H1 (cell line): ENCODE data around the gene ADARB2. TPM values are rescaled to one million over a fixed set of nuclear protein-coding genes. Genes with fewer than 3 reads are reported as not detected.

Experiments used
- CTCF ChIA-PET: fragments of 300-600 bp; sonication (Branson Sonifier 250); formaldehyde crosslinking; loops from one replicate; lab custom pipeline; 2021; ENCODE audit not compliant: partially characterized antibody; lab: Charles Lee
- POLR2A ChIA-PET: fragments of 300-600 bp; sonication (Branson Sonifier 250); formaldehyde crosslinking; loops from one replicate; lab custom pipeline; 2021; ENCODE audit warnings: inconsistent platforms; ENCODE audit not compliant: partially characterized antibody; lab: Charles Lee
- DNase-seq, 2 experiments: peaks; one replicate each; pipeline versions ENCODE4 v3.0.0 to v3.0.0-alpha.2; 2010 to 2022; ENCODE audit warnings: low spot score in 2 of 2, low read depth in 1 of 2, mixed read lengths in 1 of 2
- FAIRE-seq: peaks from 2 replicates; lab custom pipeline; 2011; peaks lifted over from hg19 to GRCh38; lab: Jason Lieb, UNC
- H2AFZ ChIP-seq: 2 replicates; pipeline ENCODE4 v1.8.1; 2012; ENCODE audit warnings: low read length, inconsistent platforms
- H2AK5ac ChIP-seq: 2 replicates; pipeline ENCODE4 v1.6.1; 2013; ENCODE audit warnings: low read depth, low read length
- H2BK120ac ChIP-seq: replicated peaks from 2 replicates; pipeline ENCODE3; 2013; ENCODE audit warnings: low read depth, low read length, inconsistent platforms
- H2BK12ac ChIP-seq: 2 replicates; pipeline ENCODE4 v1.6.1; 2013; ENCODE audit warnings: low read depth, low read length
- H2BK15ac ChIP-seq: 2 replicates; pipeline ENCODE4 v1.6.1; 2013; ENCODE audit warnings: low read length
- H2BK20ac ChIP-seq: 2 replicates; pipeline ENCODE4 v1.6.1; 2013; ENCODE audit warnings: low read length
- H2BK5ac ChIP-seq: 2 replicates; pipeline ENCODE4 v1.6.1; 2013; ENCODE audit warnings: low read depth, low read length
- H3K14ac ChIP-seq: 2 replicates; pipeline ENCODE4 v1.6.1; 2013; ENCODE audit warnings: inconsistent platforms; ENCODE audit not compliant: insufficient read length
- H3K18ac ChIP-seq: 2 replicates; pipeline ENCODE4 v1.6.1; 2013; ENCODE audit warnings: low read length; ENCODE audit errors: extremely low read depth
- H3K23ac ChIP-seq: 2 replicates; pipeline ENCODE4 v1.6.1; 2013; ENCODE audit warnings: inconsistent platforms; ENCODE audit not compliant: insufficient read length
- H3K23me2 ChIP-seq: 2 replicates; pipeline ENCODE4 v1.6.1; 2013; ENCODE audit warnings: low read depth, low read length
- H3K27ac ChIP-seq: 2 replicates; pipeline ENCODE4 v1.6.1; 2011; ENCODE audit warnings: low read depth, low read length, inconsistent platforms
- H3K27me3 ChIP-seq, 4 experiments: replicated peaks in 1 of 4; 1 replicate in 1 of 4; 2 replicates in 3 of 4; pipeline versions ENCODE4 v1.6.1 to v1.8.1; 2011 to 2013; ENCODE audit warnings: low read length in 3 of 4, mild to moderate bottlenecking in 3 of 4, inconsistent platforms in 2 of 4, mixed read lengths in 2 of 4, moderate library complexity in 1 of 4; ENCODE audit not compliant: control insufficient read depth in 3 of 4, insufficient read depth in 3 of 4; ENCODE audit errors: extremely low read depth in 1 of 4
- H3K36me3 ChIP-seq, 4 experiments: 2 replicates each; pipeline versions ENCODE4 v1.6.1 to v1.8.1; 2011 to 2013; ENCODE audit warnings: mild to moderate bottlenecking in 4 of 4, low read length in 3 of 4, moderate library complexity in 2 of 4, control low read depth in 1 of 4, inconsistent platforms in 1 of 4; ENCODE audit not compliant: insufficient read depth in 4 of 4, control insufficient read depth in 2 of 4
- H3K4ac ChIP-seq: replicated peaks from 2 replicates; pipeline ENCODE3; 2013; ENCODE audit warnings: low read length, low read depth, mixed read lengths, inconsistent platforms; ENCODE audit not compliant: insufficient read length
- H3K4me1 ChIP-seq, 4 experiments: replicated peaks in 1 of 4; 1 replicate in 1 of 4; 2 replicates in 3 of 4; pipeline versions ENCODE4 v1.6.1 to v1.8.1; 2011 to 2013; ENCODE audit warnings: low read length in 3 of 4, inconsistent platforms in 2 of 4, mixed read lengths in 1 of 4; ENCODE audit not compliant: insufficient read depth in 4 of 4, control insufficient read depth in 3 of 4
- H3K4me2 ChIP-seq, 2 experiments: 2 replicates each; pipeline versions ENCODE4 v1.6.1 to v1.8.1; 2011 to 2013; ENCODE audit warnings: low read depth in 2 of 2, low read length in 2 of 2, control low read depth in 1 of 2, inconsistent platforms in 1 of 2, mild to moderate bottlenecking in 1 of 2; ENCODE audit not compliant: insufficient read depth in 1 of 2
- H3K4me3 ChIP-seq, 4 experiments: fragments of 200-600, 300-600 bp in 1 of 4; sonication (generic), shearing (Covaris generic), sonication (Bioruptor Twin) in 1 of 4; 2 replicates each; pipeline versions ENCODE4 v1.5.1 to v1.8.1; 2011 to 2016; ENCODE audit warnings: low read length in 4 of 4, low read depth in 3 of 4, control low read depth in 2 of 4, inconsistent platforms in 2 of 4, mild to moderate bottlenecking in 2 of 4, mixed read lengths in 1 of 4, moderate library complexity in 1 of 4; ENCODE audit not compliant: insufficient read depth in 2 of 4; ENCODE audit errors: extremely low read depth in 1 of 4
- H3K56ac ChIP-seq: replicated peaks from 2 replicates; pipeline ENCODE3; 2013; ENCODE audit warnings: low read depth, mild to moderate bottlenecking, mixed read lengths, low read length, inconsistent platforms; ENCODE audit not compliant: insufficient read length
- H3K79me1 ChIP-seq: 2 replicates; pipeline ENCODE4 v1.6.1; 2013; ENCODE audit warnings: low read depth, low read length, control low read depth
- H3K79me2 ChIP-seq, 2 experiments: 2 replicates each; pipeline versions ENCODE4 v1.6.1 to v1.8.1; 2012 to 2013; ENCODE audit warnings: low read length in 2 of 2, mild to moderate bottlenecking in 2 of 2, inconsistent platforms in 1 of 2; ENCODE audit not compliant: insufficient read depth in 2 of 2, control insufficient read depth in 1 of 2
- H3K9ac ChIP-seq, 4 experiments: replicated peaks in 1 of 4; 1 replicate in 1 of 4; 2 replicates in 3 of 4; pipeline versions ENCODE4 v1.6.1 to v1.8.1; 2011 to 2013; ENCODE audit warnings: low read depth in 3 of 4, low read length in 3 of 4, control low read depth in 2 of 4, mild to moderate bottlenecking in 2 of 4, moderate library complexity in 2 of 4, inconsistent platforms in 1 of 4; ENCODE audit errors: extremely low read depth in 1 of 4
- H3K9me3 ChIP-seq, 2 experiments: 2 replicates each; pipeline versions ENCODE4 v1.6.1 to v1.8.1; 2012 to 2013; ENCODE audit warnings: mild to moderate bottlenecking in 2 of 2, moderate library complexity in 2 of 2, control low read depth in 1 of 2, inconsistent platforms in 1 of 2, low read depth in 1 of 2, low read length in 1 of 2, mixed read lengths in 1 of 2; ENCODE audit not compliant: insufficient read depth in 2 of 2
- H4K20me1 ChIP-seq, 2 experiments: replicated peaks in 1 of 2; 2 replicates each; pipeline versions ENCODE3 to v1.8.1; 2011 to 2013; ENCODE audit warnings: inconsistent platforms in 2 of 2, low read length in 2 of 2, mild to moderate bottlenecking in 1 of 2; ENCODE audit not compliant: insufficient read depth in 2 of 2, control insufficient read depth in 1 of 2
- H4K5ac ChIP-seq: 2 replicates; pipeline ENCODE4 v1.6.1; 2013; ENCODE audit warnings: low read length, low read depth, mixed read lengths, inconsistent platforms; ENCODE audit not compliant: insufficient read length
- H4K8ac ChIP-seq: 2 replicates; pipeline ENCODE4 v1.8.0; 2013; ENCODE audit warnings: mild to moderate bottlenecking, moderate library complexity, low read length, inconsistent platforms; ENCODE audit not compliant: insufficient read depth; ENCODE audit errors: extremely low read depth
- H4K91ac ChIP-seq: replicated peaks from 2 replicates; pipeline ENCODE3; 2013; ENCODE audit warnings: low read length, mixed read lengths, inconsistent platforms; ENCODE audit not compliant: insufficient read length
- CHD2 ChIP-seq: IDR thresholded peaks from 2 replicates; pipeline ENCODE4 v1.6.1; 2012; ENCODE audit warnings: low read length, improper control_type of control experiment
- SP2 ChIP-seq: IDR thresholded peaks from 2 replicates; pipeline ENCODE4 v1.6.1; 2012; ENCODE audit warnings: mild to moderate bottlenecking, low read length, inconsistent platforms
- WGBS, 2 experiments: shearing (Covaris generic) in 1 of 2; methylation state at CpG; one replicate each; pipeline versions ENCODE4 v1.1.6 to v1.1.7; 2013 to 2015; ENCODE audit warnings: low lambda C conversion rate in 2 of 2, mixed read lengths in 2 of 2, inconsistent platforms in 1 of 2, low coverage in 1 of 2, missing lambda C conversion rate in 1 of 2; ENCODE audit not compliant: insufficient replicate concordance in 2 of 2, insufficient coverage in 1 of 2, insufficient read length in 1 of 2; ENCODE audit errors: extremely low coverage in 1 of 2, missing lambda C conversion rate in 1 of 2; 5-methylcytosine and 5-hydroxymethylcytosine counted together
- polyA plus RNA-seq, 7 experiments: library from polyadenylated mRNA; depleted of rRNA in 3 of 7; stranded (reverse) in 5 of 7; unstranded in 2 of 7; fragments of >200 nt in 5 of 7; fragments of 200-250 nt in 2 of 7; gene quantifications; 1 replicate in 5 of 7; 2 replicates in 1 of 7; 4 replicates in 1 of 7; pipeline versions ENCODE4 v1.2.1 to v1.2.3, GENCODE V29; 2011 to 2013; ENCODE audit warnings: missing spikeins in 2 of 7, mixed read lengths in 2 of 7
- total RNA-seq: library from RNA; stranded (reverse); fragmentation: NEBNext Ultra II Directional; extraction: Animal tissue kit (Norgen Biotek cat#: 25700); gene quantifications from 2 replicates; pipeline ENCODE4 v1.2.1, GENCODE V29; 2021

The ADARB2 gene
- total and polyA plus RNA-seq, 2 of the 8 experiments (the other 6 are each of a cell fraction or from before 2014, with no cell fraction given) = 2.2 to 2.8 TPM

DNA sequence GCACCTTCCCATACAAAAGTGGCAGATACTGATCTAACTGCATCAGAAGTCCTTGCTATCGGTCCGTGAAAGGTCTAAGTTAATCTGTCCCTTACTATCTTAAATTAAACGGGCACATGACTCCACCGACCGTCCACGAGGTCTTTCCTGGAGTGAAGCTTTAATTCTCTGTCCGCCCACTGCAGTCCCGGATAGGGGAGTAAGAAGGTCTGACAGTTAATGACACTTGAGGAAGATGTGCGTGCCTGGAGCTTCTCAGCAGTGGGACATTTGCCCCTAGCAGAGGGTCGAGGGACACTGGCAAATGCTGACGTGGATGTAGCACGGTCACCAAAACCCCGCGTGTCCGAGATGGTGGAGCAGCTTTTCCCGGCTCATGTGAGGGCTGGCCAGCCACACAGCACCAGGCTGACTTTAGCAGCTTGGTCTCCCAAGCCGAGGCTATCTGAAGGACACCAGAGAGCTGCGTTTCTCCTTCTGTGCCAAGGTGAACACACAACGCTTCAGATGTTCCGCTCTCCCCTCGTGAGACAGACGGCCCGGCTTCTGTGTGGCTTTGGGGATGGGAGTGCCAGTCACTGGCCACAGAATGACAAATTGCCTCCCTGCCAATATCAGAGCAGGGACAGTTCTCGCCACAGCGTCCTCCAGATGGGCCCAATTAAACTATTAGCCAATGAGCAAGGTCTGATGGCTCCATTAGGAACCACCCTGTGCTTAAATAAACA lies 86.6 kb downstream of the ADARB2 start:
- Histone ChIP-seq H2BK5ac (no peak overlapping the region), H3K14ac (no peak overlapping the region), H3K9me3 (no peaks in the 10 kb centered on the region), H2AFZ (no peak overlapping the region), H2BK20ac (no peak overlapping the region), H3K27ac (no peak overlapping the region), H3K4me3 (no peak overlapping the region), H2BK12ac (no peak overlapping the region), H3K9ac (no peak overlapping the region), H2AK5ac (no peak overlapping the region), H4K5ac (no peak overlapping the region), H3K18ac (no peak overlapping the region), H4K20me1 (no peaks in the 10 kb centered on the region), H3K79me2 (no peaks in the 10 kb centered on the region), H2BK15ac (no peak overlapping the region), H3K4me2 (no peak overlapping the region), H2BK120ac (no peak overlapping the region), H4K91ac (no peak overlapping the region), H3K36me3 (no peaks in the 10 kb centered on the region), H3K56ac (no peak overlapping the region), H3K79me1 (no peaks in the 10 kb centered on the region), H3K23me2 (no peaks in the 10 kb centered on the region), H3K27me3 (no peaks in the 10 kb centered on the region), H4K8ac (no peak overlapping the region; the same call in none of the 2 replicates), H3K23ac (no peak overlapping the region), H3K4me1 (peaks cover 0 to 2% (median 0%) of the 10 kb centered on the region in 4 experiments; a peak in 2 of 7 replicates), H3K4ac (no peak overlapping the region)
- DNase-seq = no peak
- ChIA-PET POLR2A (no interaction called here), CTCF (interaction anchor here (0.9 to 1.9 kb wide), 4 partner anchors 10 to 65 kb away, joined by 3 to 6 read pairs (median 3); no protein-coding TSS in a partner anchor)
- 87% methylated on average over 23 of the region's 25 CpGs; no CpG with 5 or more reads in 1 of the 2 experiments for WGBS, 2 experiments
- no peak for FAIRE-seq
- TF ChIP-seq CHD2 (no peak), SP2 (no peak)
